GM12878 (cell line): ENCODE data around the gene TMEM170B. TPM values are rescaled to one million over a fixed set of nuclear protein-coding genes. Genes with fewer than 3 reads are reported as not detected.
A peak's percentile ranks its signal among the peaks of the same experiment; 100 is the strongest.

ENCODE experiments used
- ATAC-seq: fragments of 200-7000 bp; cut with Tn5 transposase; 3 replicates; pipeline ENCODE4 v1.9.1; 2020; ENCODE audit warnings: mild to moderate bottlenecking, moderate library complexity
- BruUV-seq: library from RNA; stranded (reverse); fragments of 400-500 nt; replicated peaks from 2 replicates; lab custom pipeline; 2021; lab: Mats Ljungman, UMichigan
- CTCF ChIA-PET: fragments of 300-600 bp; sonication (Branson Sonifier 250); formaldehyde crosslinking; extraction: SDS; loops from one replicate; lab custom pipeline; 2021; ENCODE audit warnings: inconsistent platforms; lab: Yijun Ruan, JAX
- POLR2A ChIA-PET: fragments of 350-600 bp; formaldehyde crosslinking; extraction: SDS; loops from one replicate; lab custom pipeline; 2021; ENCODE audit warnings: inconsistent platforms; lab: Charles Lee
- RAD21 ChIA-PET: fragments of 300-600 bp; sonication (Branson Sonifier 250); formaldehyde crosslinking; loops from one replicate; lab custom pipeline; 2023; ENCODE audit warnings: antibody characterized with exemption; ENCODE audit not compliant: unreplicated experiment; lab: Charles Lee
- SMC1A ChIA-PET: fragments of 300-600 bp; sonication (Branson Sonifier 250); formaldehyde crosslinking; loops from one replicate; lab custom pipeline; 2023; ENCODE audit not compliant: unreplicated experiment, uncharacterized antibody; lab: Charles Lee
- DNase-seq: peaks from one replicate; pipeline ENCODE4 v3.0.0-alpha.2; 2011; ENCODE audit warnings: low read depth, low spot score
- FAIRE-seq: peaks from 3 replicates; lab custom pipeline; 2011; peaks lifted over from hg19 to GRCh38; lab: Jason Lieb, UNC
- H2AFZ ChIP-seq: 2 replicates; pipeline ENCODE4 v1.6.0; 2011; ENCODE audit warnings: low read depth, low read length, control low read depth; ENCODE audit not compliant: control insufficient read depth
- H3K27ac ChIP-seq: 2 replicates; pipeline ENCODE4 v1.5.1; 2011; ENCODE audit warnings: control low read depth; ENCODE audit not compliant: control insufficient read depth, insufficient read depth
- H3K27me3 ChIP-seq, 2 experiments: replicated peaks in 1 of 2; 2 replicates each; pipeline versions ENCODE4 v1.6.0 to v1.6.1; 2011; ENCODE audit warnings: low read length in 1 of 2; ENCODE audit not compliant: control insufficient read depth in 2 of 2, insufficient read depth in 2 of 2
- H3K36me3 ChIP-seq, 2 experiments: 2 replicates each; pipeline ENCODE4 v1.5.1; 2011; ENCODE audit warnings: low read length in 1 of 2; ENCODE audit not compliant: control insufficient read depth in 2 of 2, insufficient read depth in 2 of 2
- H3K4me1 ChIP-seq: 2 replicates; pipeline ENCODE4 v1.6.1; 2011; ENCODE audit warnings: mild to moderate bottlenecking, low read length, moderate library complexity, mixed read lengths; ENCODE audit not compliant: control insufficient read depth, insufficient read depth
- H3K4me2 ChIP-seq: 2 replicates; pipeline ENCODE4 v1.6.0; 2011; ENCODE audit warnings: control low read depth; ENCODE audit not compliant: control insufficient read depth, insufficient read depth
- H3K4me3 ChIP-seq: fragments of 200-600 bp; sonication (generic); 2 replicates; pipeline ENCODE4 v1.5.1; 2016
- H3K79me2 ChIP-seq: 2 replicates; pipeline ENCODE4 v1.6.0; 2011; ENCODE audit warnings: low read length; ENCODE audit not compliant: control insufficient read depth, insufficient read depth
- H3K9ac ChIP-seq: 2 replicates; pipeline ENCODE4 v1.8.0; 2011; ENCODE audit warnings: low read length, control low read depth, mixed read lengths; ENCODE audit not compliant: control insufficient read depth, insufficient read depth
- H3K9me3 ChIP-seq: replicated peaks from 3 replicates; pipeline ENCODE4 v1.5.1; 2011; ENCODE audit warnings: mild to moderate bottlenecking, low read length; ENCODE audit not compliant: control insufficient read depth, insufficient read depth
- H4K20me1 ChIP-seq: 2 replicates; pipeline ENCODE4 v1.6.0; 2011; ENCODE audit not compliant: control insufficient read depth, insufficient read depth
- BRCA1 ChIP-seq: IDR thresholded peaks from 2 replicates; pipeline ENCODE4 v1.6.1; 2011; ENCODE audit warnings: low read depth, low read length, improper control_type of control experiment
- IKZF1 ChIP-seq: fragments of 450-650 bp; conservative IDR thresholded peaks from 2 replicates; pipeline ENCODE4 v1.6.1; 2017; ENCODE audit warnings: antibody characterized with exemption, mild to moderate bottlenecking
- MYC ChIP-seq: IDR thresholded peaks from 2 replicates; pipeline ENCODE4 v1.6.1; 2011; ENCODE audit warnings: mild to moderate bottlenecking, low read length, moderate library complexity, inconsistent platforms; ENCODE audit not compliant: insufficient read depth, insufficient replicate concordance, insufficient read length, severe bottlenecking
- NR2F1 ChIP-seq: fragments of 450-650 bp; conservative IDR thresholded peaks from 2 replicates; pipeline ENCODE4 v1.6.1; 2017; ENCODE audit warnings: mild to moderate bottlenecking
- PML ChIP-seq: IDR thresholded peaks from 2 replicates; pipeline ENCODE4 v1.6.1; 2012; ENCODE audit warnings: low read length, inconsistent platforms
- SMAD1 ChIP-seq: fragments of 450-650 bp; IDR thresholded peaks from 2 replicates; pipeline ENCODE4 v1.6.1; 2018; ENCODE audit warnings: mild to moderate bottlenecking, low read depth; ENCODE audit not compliant: partially characterized antibody
- SMC3 ChIP-seq: IDR thresholded peaks from 2 replicates; pipeline ENCODE4 v1.6.1; 2011; ENCODE audit warnings: low read length, improper control_type of control experiment, borderline replicate concordance
- WGBS: methylation state at CpG from one replicate; pipeline ENCODE4 v1.1.6; 2016; ENCODE audit warnings: low lambda C conversion rate; ENCODE audit not compliant: insufficient replicate concordance, insufficient coverage; ENCODE audit errors: missing lambda C conversion rate; 5-methylcytosine and 5-hydroxymethylcytosine counted together
- in situ Hi-C: fragments of 300-500 bp; cut with MboI; formaldehyde crosslinking; loops from 9 replicates; pipeline ENCODE4 v1.14.3; 2018; ENCODE audit warnings: mixed read lengths
- intact Hi-C: fragments of 100-400 bp; cut with micrococcal nuclease; formaldehyde crosslinking; loops from one replicate; pipeline ENCODE4 v1.14.2; 2022; ENCODE audit not compliant: unreplicated experiment
- polyA plus RNA-seq, 11 experiments: library from polyadenylated mRNA; depleted of rRNA in 4 of 11; unstranded in 6 of 11; stranded (reverse) in 5 of 11; fragments of >200 nt; fragmentation: Nextera tagmentation in 4 of 11; fragmentation: Illumina TruSeq in 1 of 11; extraction: Ambion mirVana in 4 of 11; extraction: Trizol in 1 of 11; gene quantifications; 1 replicate in 1 of 11; 2 replicates in 10 of 11; pipeline versions ENCODE4 v1.2.1 to v1.2.3, GENCODE V29; 2011 to 2016; ENCODE audit warnings: inconsistent platforms in 2 of 11, missing spikeins in 2 of 11, low read depth in 1 of 11
- total RNA-seq, 4 experiments: library from RNA; depleted of rRNA in 3 of 4; stranded (reverse); fragments of >200 nt in 3 of 4; fragmentation: Illumina TruSeq in 1 of 4; extraction: Trizol in 1 of 4; gene quantifications; 2 replicates each; pipeline versions ENCODE4 v1.2.1 to v1.2.3, GENCODE V29; 2013 to 2021

Gene TMEM170B
- total and polyA plus RNA-seq, 10 of the 15 experiments (the other 5 are each of a cell fraction or from before 2014, with no cell fraction given) = 0.38 to 10.3 (median 4.2) TPM

DNA sequence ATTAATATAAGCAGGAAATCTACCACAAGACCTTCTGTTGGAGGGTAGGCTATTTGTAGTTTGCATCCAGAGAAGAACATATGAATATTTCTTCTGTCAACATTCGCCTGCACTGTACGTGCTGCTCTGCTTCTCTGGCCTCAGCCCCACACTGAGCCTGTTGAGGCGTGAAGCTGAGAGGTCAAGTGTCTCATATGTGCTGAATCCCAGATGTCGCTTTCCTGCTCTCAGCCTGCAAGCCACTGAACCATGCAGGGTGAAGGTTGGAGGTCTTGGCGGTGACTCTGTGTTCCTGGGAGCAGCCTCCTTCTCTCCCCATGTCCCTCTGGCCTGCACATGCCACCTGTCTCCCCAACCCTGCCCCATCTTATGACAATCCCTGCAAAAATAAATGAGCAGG lies 83.6 kb downstream of the TMEM170B start:
- Histone ChIP-seq H3K27me3 (no peaks in the 10 kb centered on the region), H3K27ac (no peak overlapping the region), H3K4me3 (no peak overlapping the region), H4K20me1 (no peaks in the 10 kb centered on the region), H3K9me3 (no peaks in the 10 kb centered on the region; the same call in 2 of the 3 replicates), H3K4me2 (no peak overlapping the region)
- ChIA-PET SMC1A (interaction anchor here (1.0 to 3.8 kb wide), 2 partner anchors 35 to 974 kb away, joined by 3 to 20 read pairs; no protein-coding TSS in a partner anchor), CTCF (interaction anchor here (1.2 to 4.9 kb wide), 4 partner anchors 9 to 668 kb away, joined by 4 to 34 read pairs (median 9); partner anchors contain the start of gene EDN1), POLR2A (no interaction called here)
- WGBS = 59% methylated on average over 5 of the region's 5 CpGs
- peak; percentile 36; the same call in 2 of the 3 replicates for ATAC-seq
- TF ChIP-seq BRCA1 (no peak), NR2F1 (peak; percentile 46; the same call in 1 of the 2 replicates), IKZF1 (0 out of 2 replicates have a peak, but pooled peaks have one; percentile 26)
- TF ChIP-seq, all 136 proteins: peak for 2
- FAIRE-seq (peak; percentile 49), DNase-seq (no peak)
- intact Hi-C loops (no loop called here), in situ Hi-C loops (no loop called here)
- no TSS peak for BruUV-seq
- Histone ChIP-seq H3K9ac (no peak overlapping the region), H3K36me3 (no peaks in the 10 kb centered on the region), H3K4me1 (no peaks in the 10 kb centered on the region), H2AFZ (no peak overlapping the region), H3K79me2 (no peaks in the 10 kb centered on the region)
- RAD21 ChIA-PET = interaction anchor here (1.3 to 4.2 kb wide), 2 partner anchors 15 to 33 kb away, joined by 3 to 32 read pairs; no protein-coding TSS in a partner anchor

DNA sequence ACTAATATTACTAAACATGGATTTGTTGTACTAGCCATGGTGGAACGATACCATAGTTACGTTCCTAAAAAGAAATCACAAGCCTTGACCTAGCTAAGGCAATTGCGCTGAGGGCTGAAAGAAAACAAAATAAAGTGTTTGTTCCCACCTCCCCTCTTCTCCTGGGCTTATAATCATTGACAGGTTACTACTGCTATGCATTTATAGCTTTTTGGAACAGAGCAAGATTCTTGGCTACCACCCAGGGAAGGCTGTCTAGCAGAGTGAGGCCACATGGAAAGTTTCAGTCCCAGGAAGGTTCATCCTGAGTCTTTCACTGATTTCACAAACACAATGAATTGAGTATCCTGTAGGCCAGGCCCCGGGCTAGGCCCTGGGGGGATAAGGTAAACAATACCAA lies 84.6 kb downstream of the TMEM170B start:
- Histone ChIP-seq H3K9ac (no peak overlapping the region), H3K79me2 (no peaks in the 10 kb centered on the region), H3K4me3 (no peak overlapping the region), H3K36me3 (no peaks in the 10 kb centered on the region), H4K20me1 (no peaks in the 10 kb centered on the region), H3K9me3 (no peaks in the 10 kb centered on the region; the same call in 2 of the 3 replicates), H3K4me1 (no peaks in the 10 kb centered on the region), H3K27ac (no peak overlapping the region), H3K4me2 (no peak overlapping the region), H2AFZ (no peak overlapping the region), H3K27me3 (no peaks in the 10 kb centered on the region)
- SMC1A ChIA-PET = interaction anchor here (0.9 kb wide), 1 partner anchor 592 kb away, joined by 3 read pairs; no protein-coding TSS in a partner anchor
- in situ Hi-C loops = no loop called here
- ATAC-seq = no peak
- WGBS = 62% methylated on average over 4 of the region's 4 CpGs
- intact Hi-C loops = no loop called here
- POLR2A ChIA-PET = no interaction called here
- CTCF ChIA-PET = interaction anchor here (4.9 kb wide), 1 partner anchor 667 kb away, joined by 34 read pairs; the partner anchor contains the start of gene EDN1
- RAD21 ChIA-PET = interaction anchor here (4.2 kb wide), 1 partner anchor 32 kb away, joined by 32 read pairs; no protein-coding TSS in a partner anchor
- BruUV-seq = no TSS peak
- no peak for TF ChIP-seq SMC3
- TF ChIP-seq PML = no peak
- no peak for TF ChIP-seq SMAD1
- no peak for TF ChIP-seq NR2F1
- no peak for TF ChIP-seq MYC
- no peak for DNase-seq
- FAIRE-seq = no peak
